Measurements from ENCODE around the gene CSRP2.

DNA sequence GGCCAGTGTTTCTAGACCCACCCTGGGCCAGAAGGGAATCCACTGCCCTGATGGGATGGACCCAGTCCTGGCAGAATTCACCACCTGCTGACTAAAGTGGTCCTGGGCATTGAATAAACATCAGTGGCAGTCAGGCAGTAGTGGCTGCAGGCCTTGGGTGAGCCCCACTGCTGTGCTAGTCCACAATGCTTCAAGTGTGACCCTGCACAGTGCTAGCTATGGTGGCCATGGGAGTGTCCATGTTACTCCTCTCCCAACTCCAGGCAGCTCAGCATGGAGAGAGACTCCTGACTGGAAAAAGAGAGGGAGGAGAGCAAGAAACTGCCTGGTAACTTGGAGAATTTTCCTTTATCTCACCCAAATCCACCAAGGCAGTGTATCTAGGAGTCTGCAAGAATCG lies 17.5 kb upstream of the CSRP2 start:
- TF ChIP-seq, protein P1, sequence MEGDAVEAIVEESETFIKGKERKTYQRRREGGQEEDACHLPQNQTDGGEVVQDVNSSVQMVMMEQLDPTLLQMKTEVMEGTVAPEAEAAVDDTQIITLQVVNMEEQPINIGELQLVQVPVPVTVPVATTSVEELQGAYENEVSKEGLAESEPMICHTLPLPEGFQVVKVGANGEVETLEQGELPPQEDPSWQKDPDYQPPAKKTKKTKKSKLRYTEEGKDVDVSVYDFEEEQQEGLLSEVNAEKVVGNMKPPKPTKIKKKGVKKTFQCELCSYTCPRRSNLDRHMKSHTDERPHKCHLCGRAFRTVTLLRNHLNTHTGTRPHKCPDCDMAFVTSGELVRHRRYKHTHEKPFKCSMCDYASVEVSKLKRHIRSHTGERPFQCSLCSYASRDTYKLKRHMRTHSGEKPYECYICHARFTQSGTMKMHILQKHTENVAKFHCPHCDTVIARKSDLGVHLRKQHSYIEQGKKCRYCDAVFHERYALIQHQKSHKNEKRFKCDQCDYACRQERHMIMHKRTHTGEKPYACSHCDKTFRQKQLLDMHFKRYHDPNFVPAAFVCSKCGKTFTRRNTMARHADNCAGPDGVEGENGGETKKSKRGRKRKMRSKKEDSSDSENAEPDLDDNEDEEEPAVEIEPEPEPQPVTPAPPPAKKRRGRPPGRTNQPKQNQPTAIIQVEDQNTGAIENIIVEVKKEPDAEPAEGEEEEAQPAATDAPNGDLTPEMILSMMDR (IDR thresholded peaks at IDR 0.05): no peak
- no peak for TF ChIP-seq POLR2A (IDR thresholded peaks at IDR 0.05)
